GM20000 (cell line): ENCODE measurements around the gene IL21.

Source experiments
- DNase-seq: peaks from one replicate; pipeline ENCODE4 v3.0.0; 2012; ENCODE audit warnings: low spot score
- CTCF ChIP-seq: IDR thresholded peaks from 2 replicates; pipeline ENCODE4 v1.5.1; 2012; ENCODE audit warnings: mild to moderate bottlenecking, control low read depth; ENCODE audit errors: extremely low read depth, missing control alignments

The IL21 gene

GRCh38 chr4:122621016-122621507 is at the start of gene IL21:
TSS of gene IL21 (minus strand) at chr4:122621066. CDS start at chr4:122621011, 55 bp downstream.
- no peak for DNase-seq
- TF ChIP-seq CTCF: no peak

- no peak for TF ChIP-seq CTCF
- DNase-seq: no peak
These were observed 49.3 kb upstream of the IL21 start for GRCh38 chr4:122669911-122670738.

- no peak for TF ChIP-seq CTCF
- DNase-seq: no peak
These were observed 47.4 kb upstream of the IL21 start for GRCh38 chr4:122668241-122668640.

- no peak for TF ChIP-seq CTCF
- DNase-seq: no peak
These were observed 45.8 kb upstream of the IL21 start for GRCh38 chr4:122666527-122667245.

GRCh38 chr4:122665161-122665929 is 44.5 kb upstream of the IL21 start:
- TF ChIP-seq CTCF: no peak
- no peak for DNase-seq

- no peak for DNase-seq
- no peak for TF ChIP-seq CTCF
These were observed 43.1 kb upstream of the IL21 start for GRCh38 chr4:122663814-122664610.
